Measurements from ENCODE around the gene DYSF.
"Not testable (repeated sequence)": the region's sequence is repeated elsewhere in the genome, so short reads cannot be mapped to it uniquely, and the experiment has no call there.

Gene DYSF

GRCh38 chr2:71634567-71634966, 181.2 kb downstream of the DYSF start:
- Mint-ChIP-seq H3K27ac (no peak overlapping the region), H3K36me3 (no peaks in the 10 kb centered on the region), H3K4me3 (no peak overlapping the region), H3K4me1 (peaks cover 2% of the 10 kb centered on the region), H3K27me3 (peaks cover 7% of the 10 kb centered on the region), H3K9me3 (peaks cover 1% of the 10 kb centered on the region)
- no peak for ATAC-seq (ENCODE audit: low read depth)
- DNase-seq (ENCODE audit: low spot score in 2 of 2): no peak

- Mint-ChIP-seq H3K27me3 (peaks cover 5% of the 10 kb centered on the region), H3K27ac (no peak overlapping the region), H3K9me3 (no peaks in the 10 kb centered on the region), H3K4me3 (no peak overlapping the region), H3K36me3 (no peaks in the 10 kb centered on the region), H3K4me1 (peaks cover under 1% of the 10 kb centered on the region)
- ATAC-seq (ENCODE audit: low read depth): no peak
- DNase-seq (ENCODE audit: low spot score in 2 of 2): no peak
These were observed 182.4 kb downstream of the DYSF start for GRCh38 chr2:71635798-71636197.

- ATAC-seq (ENCODE audit: low read depth) (no peak), DNase-seq (ENCODE audit: low spot score in 2 of 2) (no peak)
- no peak overlapping the region for H3K27ac Mint-ChIP-seq
- H3K9me3 Mint-ChIP-seq: no peaks in the 10 kb centered on the region
- H3K4me3 Mint-ChIP-seq: no peak overlapping the region
- H3K4me1 Mint-ChIP-seq: no peaks in the 10 kb centered on the region
- H3K27me3 Mint-ChIP-seq: peaks cover 6% of the 10 kb centered on the region
- no peaks in the 10 kb centered on the region for H3K36me3 Mint-ChIP-seq
These were observed 183.8 kb downstream of the DYSF start for GRCh38 chr2:71637168-71637567.

- no peaks in the 10 kb centered on the region for H3K36me3 Mint-ChIP-seq
- peaks cover 7% of the 10 kb centered on the region for H3K27me3 Mint-ChIP-seq
- no peak overlapping the region for H3K4me3 Mint-ChIP-seq
- no peaks in the 10 kb centered on the region for H3K4me1 Mint-ChIP-seq
- H3K9me3 Mint-ChIP-seq: no peaks in the 10 kb centered on the region
- H3K27ac Mint-ChIP-seq: no peak overlapping the region
- DNase-seq (ENCODE audit: low spot score in 2 of 2) (no peak), ATAC-seq (ENCODE audit: low read depth) (no peak)
These were observed 184.4 kb downstream of the DYSF start for GRCh38 chr2:71637736-71638135.

GRCh38 chr2:71639735-71640134, 186.4 kb downstream of the DYSF start:
- Mint-ChIP-seq H3K4me3 (no peak overlapping the region), H3K36me3 (no peaks in the 10 kb centered on the region), H3K9me3 (no peaks in the 10 kb centered on the region), H3K4me1 (no peaks in the 10 kb centered on the region), H3K27me3 (peaks cover 5% of the 10 kb centered on the region), H3K27ac (no peak overlapping the region)
- ATAC-seq (ENCODE audit: low read depth) (no peak), DNase-seq (ENCODE audit: low spot score in 2 of 2) (no peak)

GRCh38 chr2:71640489-71640888, 187.1 kb downstream of the DYSF start:
- Mint-ChIP-seq H3K4me3 (no peak overlapping the region), H3K4me1 (no peaks in the 10 kb centered on the region), H3K27me3 (peaks cover 7% of the 10 kb centered on the region), H3K9me3 (no peaks in the 10 kb centered on the region), H3K27ac (no peak overlapping the region), H3K36me3 (no peaks in the 10 kb centered on the region)
- ATAC-seq (ENCODE audit: low read depth) (no peak), DNase-seq (ENCODE audit: low spot score in 2 of 2) (no peak)

GRCh38 chr2:71643674-71644357, 190.5 kb downstream of the DYSF start:
- Mint-ChIP-seq H3K27me3 (peaks cover 11% of the 10 kb centered on the region), H3K9me3 (peaks cover 1% of the 10 kb centered on the region), H3K36me3 (no peaks in the 10 kb centered on the region), H3K27ac (no peak overlapping the region), H3K4me1 (no peaks in the 10 kb centered on the region), H3K4me3 (no peak overlapping the region)
- DNase-seq (ENCODE audit: low spot score in 2 of 2) (no peak), ATAC-seq (ENCODE audit: low read depth) (no peak)

GRCh38 chr2:71646028-71646427, 192.7 kb downstream of the DYSF start:
- no peaks in the 10 kb centered on the region for H3K4me1 Mint-ChIP-seq
- DNase-seq (ENCODE audit: low spot score in 2 of 2): no peak
- H3K27me3 Mint-ChIP-seq: peaks cover 13% of the 10 kb centered on the region

GRCh38 chr2:71647356-71647755, 194.0 kb downstream of the DYSF start:
- H3K36me3 Mint-ChIP-seq: no peaks in the 10 kb centered on the region
- H3K27ac Mint-ChIP-seq: no peak overlapping the region
- DNase-seq (ENCODE audit: low spot score in 2 of 2) (no peak), ATAC-seq (ENCODE audit: low read depth) (no peak)
- no peak overlapping the region for H3K4me3 Mint-ChIP-seq
- H3K27me3 Mint-ChIP-seq: peaks cover 11% of the 10 kb centered on the region
- peaks cover 1% of the 10 kb centered on the region for H3K9me3 Mint-ChIP-seq
- H3K4me1 Mint-ChIP-seq: no peaks in the 10 kb centered on the region

More at GRCh38 chr2:71646028-71646427, 192.7 kb downstream of the DYSF start:
- Mint-ChIP-seq H3K36me3 (no peaks in the 10 kb centered on the region), H3K9me3 (peaks cover 1% of the 10 kb centered on the region), H3K27ac (no peak overlapping the region), H3K4me3 (no peak overlapping the region)
- ATAC-seq (ENCODE audit: low read depth): no peak

GRCh38 chr2:71655498-71655897, 202.1 kb downstream of the DYSF start:
- peaks cover 2% of the 10 kb centered on the region for H3K36me3 Mint-ChIP-seq
- H3K27me3 Mint-ChIP-seq: no peaks in the 10 kb centered on the region
- H3K27ac Mint-ChIP-seq: no peak overlapping the region
- no peak overlapping the region for H3K4me3 Mint-ChIP-seq
- ATAC-seq (ENCODE audit: low read depth): no peak
- no peak for DNase-seq (ENCODE audit: low spot score in 2 of 2)
- H3K4me1 Mint-ChIP-seq: no peaks in the 10 kb centered on the region
- H3K9me3 Mint-ChIP-seq: peaks cover 16% of the 10 kb centered on the region

GRCh38 chr2:71658256-71658655, 204.9 kb downstream of the DYSF start:
- H3K4me3 Mint-ChIP-seq; ATAC-seq (ENCODE audit: low read depth); H3K36me3 Mint-ChIP-seq; H3K27me3 Mint-ChIP-seq; H3K4me1 Mint-ChIP-seq; DNase-seq (ENCODE audit: low spot score in 2 of 2); H3K27ac Mint-ChIP-seq: not testable (repeated sequence)
- peaks cover 15% of the 10 kb centered on the region for H3K9me3 Mint-ChIP-seq

- H3K36me3 Mint-ChIP-seq: peaks cover 2% of the 10 kb centered on the region
- H3K4me1 Mint-ChIP-seq: no peaks in the 10 kb centered on the region
- H3K27me3 Mint-ChIP-seq: no peaks in the 10 kb centered on the region
- peaks cover 15% of the 10 kb centered on the region for H3K9me3 Mint-ChIP-seq
- no peak overlapping the region for H3K4me3 Mint-ChIP-seq
- H3K27ac Mint-ChIP-seq: no peak overlapping the region
- DNase-seq (ENCODE audit: low spot score in 2 of 2): no peak
- no peak for ATAC-seq (ENCODE audit: low read depth)
These were observed 205.4 kb downstream of the DYSF start for GRCh38 chr2:71658771-71659170.

- H3K36me3 Mint-ChIP-seq: peaks cover 2% of the 10 kb centered on the region
- no peak overlapping the region for H3K4me3 Mint-ChIP-seq
- no peaks in the 10 kb centered on the region for H3K27me3 Mint-ChIP-seq
- no peak overlapping the region for H3K27ac Mint-ChIP-seq
- H3K4me1 Mint-ChIP-seq: no peaks in the 10 kb centered on the region
- ATAC-seq (ENCODE audit: low read depth) (no peak), DNase-seq (ENCODE audit: low spot score in 2 of 2) (no peak)
- H3K9me3 Mint-ChIP-seq: peaks cover 15% of the 10 kb centered on the region
These were observed 206.6 kb downstream of the DYSF start for GRCh38 chr2:71659868-71660518.

- peaks cover under 1% of the 10 kb centered on the region for H3K27me3 Mint-ChIP-seq
- peaks cover 2% of the 10 kb centered on the region for H3K36me3 Mint-ChIP-seq
- H3K4me3 Mint-ChIP-seq: no peak overlapping the region
- DNase-seq (ENCODE audit: low spot score in 2 of 2) (no peak), ATAC-seq (ENCODE audit: low read depth) (no peak)
- no peaks in the 10 kb centered on the region for H3K4me1 Mint-ChIP-seq
- no peak overlapping the region for H3K27ac Mint-ChIP-seq
- peaks cover 8% of the 10 kb centered on the region for H3K9me3 Mint-ChIP-seq
These were observed 208.4 kb downstream of the DYSF start for GRCh38 chr2:71661782-71662181.

Data from memory B cell (primary cell).